ENCODE data around the gene RBM15B. TPM values are rescaled to one million over a fixed set of nuclear protein-coding genes. Genes with fewer than 3 reads are reported as not detected.

Gene RBM15B
- total and polyA plus RNA-seq, 8 donors: 6.4 to 19.0 (median 16.6) TPM

DNA sequence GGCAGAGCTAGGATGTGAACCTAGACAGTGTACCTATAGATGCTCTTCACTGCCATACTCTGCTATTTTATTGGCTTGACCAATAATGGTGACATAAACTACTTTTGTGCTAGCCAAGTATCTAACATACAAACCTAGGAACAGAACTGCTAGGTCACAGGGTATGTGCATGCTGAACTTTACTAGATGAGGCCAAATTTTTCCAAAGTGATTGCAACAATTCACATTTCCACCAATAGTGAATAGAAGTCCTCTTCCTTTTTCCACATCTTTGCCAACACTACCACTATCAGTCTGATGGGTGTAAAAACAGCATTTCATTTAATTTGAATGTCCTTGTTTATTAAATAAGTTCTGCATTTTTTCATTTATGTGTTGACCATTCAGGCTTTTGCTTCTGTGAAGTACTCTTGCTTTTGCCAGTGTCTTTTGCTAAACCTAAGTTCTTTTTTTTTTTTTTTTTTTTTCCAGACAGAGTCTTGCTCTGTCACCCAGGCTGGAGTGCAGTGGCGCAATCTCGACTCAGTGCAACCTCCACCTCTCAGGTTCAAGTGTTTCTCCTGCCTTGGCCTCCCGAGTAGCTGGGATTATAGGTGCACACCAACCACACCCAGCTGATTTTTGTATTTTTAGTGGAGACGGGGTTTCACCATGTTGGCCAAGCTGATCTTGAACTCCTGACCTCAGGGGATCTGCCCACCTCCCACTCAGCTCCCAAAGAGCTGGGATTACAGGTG is 54.6 kb downstream of the RBM15B start:
- WGBS, 2 donors: 90 to 94% methylated on average over 4 of the region's 4 CpGs
- DNase-seq: no peak
- TF ChIP-seq, protein P1, sequence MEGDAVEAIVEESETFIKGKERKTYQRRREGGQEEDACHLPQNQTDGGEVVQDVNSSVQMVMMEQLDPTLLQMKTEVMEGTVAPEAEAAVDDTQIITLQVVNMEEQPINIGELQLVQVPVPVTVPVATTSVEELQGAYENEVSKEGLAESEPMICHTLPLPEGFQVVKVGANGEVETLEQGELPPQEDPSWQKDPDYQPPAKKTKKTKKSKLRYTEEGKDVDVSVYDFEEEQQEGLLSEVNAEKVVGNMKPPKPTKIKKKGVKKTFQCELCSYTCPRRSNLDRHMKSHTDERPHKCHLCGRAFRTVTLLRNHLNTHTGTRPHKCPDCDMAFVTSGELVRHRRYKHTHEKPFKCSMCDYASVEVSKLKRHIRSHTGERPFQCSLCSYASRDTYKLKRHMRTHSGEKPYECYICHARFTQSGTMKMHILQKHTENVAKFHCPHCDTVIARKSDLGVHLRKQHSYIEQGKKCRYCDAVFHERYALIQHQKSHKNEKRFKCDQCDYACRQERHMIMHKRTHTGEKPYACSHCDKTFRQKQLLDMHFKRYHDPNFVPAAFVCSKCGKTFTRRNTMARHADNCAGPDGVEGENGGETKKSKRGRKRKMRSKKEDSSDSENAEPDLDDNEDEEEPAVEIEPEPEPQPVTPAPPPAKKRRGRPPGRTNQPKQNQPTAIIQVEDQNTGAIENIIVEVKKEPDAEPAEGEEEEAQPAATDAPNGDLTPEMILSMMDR (IDR thresholded peaks at IDR 0.05): no peak
- no peak overlapping the region for H3K27ac ChIP-seq
- H3K4me3 ChIP-seq: no peak overlapping the region
- no peak for FAIRE-seq
- no peaks in the 10 kb centered on the region for H3K27me3 ChIP-seq
- intact Hi-C loops (cut with DNase I): no loop called here
- ATAC-seq: no peak
- peaks cover 0 to 12% (median 7%) of the 10 kb centered on the region in 3 donors for H3K36me3 ChIP-seq
- H3K4me1 ChIP-seq: no peaks in the 10 kb centered on the region
- H3K9me3 ChIP-seq: no peaks in the 10 kb centered on the region

Other genes starting within 250 kb of the RBM15B start
- 10 to 100 TPM; 30.6 to 62.2 (median 51.6) TPM for gene MANF, start 6.0 kb upstream of the RBM15B start, total RNA-seq
- 10 to 100 TPM; 34.1 to 74.4 TPM for gene MANF, start 6.0 kb upstream of the RBM15B start, polyA plus RNA-seq
- gene DCAF1, start 108.7 kb downstream of the RBM15B start, total RNA-seq: 10 to 100 TPM in 1 of 6 donors, 1 to 10 TPM in 5; 5.7 to 12.5 (median 8.1) TPM
- gene DCAF1, start 108.7 kb downstream of the RBM15B start, polyA plus RNA-seq: 1 to 10 TPM; 4.9 to 8.5 TPM
- gene RAD54L2, start 147.4 kb downstream of the RBM15B start, total RNA-seq: 10 to 100 TPM in 1 of 6 donors, 1 to 10 TPM in 5; 7.2 to 12.3 (median 8.8) TPM
- 1 to 10 TPM; 4.2 to 6.4 TPM for gene RAD54L2, start 147.4 kb downstream of the RBM15B start, polyA plus RNA-seq

Measured in pancreas (tissue), 10 donors.